H9 (cell line): ENCODE measurements around the gene CSF1R. TPM values are rescaled to one million over a fixed set of nuclear protein-coding genes. Genes with fewer than 3 reads are reported as not detected.

Source experiments
- DNase-seq: peaks from one replicate; pipeline ENCODE4 v3.0.0-alpha.2; 2017
- H2AFZ ChIP-seq: one replicate; pipeline ENCODE4 v1.6.1; 2013; ENCODE audit warnings: mild to moderate bottlenecking, low read length, control low read depth, moderate library complexity
- H2AK5ac ChIP-seq: 2 replicates; pipeline ENCODE4 v1.6.1; 2013; ENCODE audit warnings: low read length, control low read depth, mixed read lengths; ENCODE audit not compliant: insufficient read length
- H2BK120ac ChIP-seq: one replicate; pipeline ENCODE4 v1.6.1; 2013; ENCODE audit warnings: low read depth, mild to moderate bottlenecking, low read length, control low read depth, inconsistent platforms; ENCODE audit not compliant: poor library complexity, severe bottlenecking
- H2BK12ac ChIP-seq: 2 replicates; pipeline ENCODE4 v1.6.1; 2013; ENCODE audit warnings: low read length, control low read depth, mixed read lengths, low read depth; ENCODE audit not compliant: insufficient read length
- H2BK15ac ChIP-seq: 2 replicates; pipeline ENCODE4 v1.6.1; 2013; ENCODE audit warnings: low read depth, low read length, control low read depth
- H2BK20ac ChIP-seq: one replicate; pipeline ENCODE4 v1.6.1; 2013; ENCODE audit warnings: low read depth, mild to moderate bottlenecking, low read length, control low read depth, inconsistent platforms; ENCODE audit not compliant: poor library complexity, severe bottlenecking
- H2BK5ac ChIP-seq: 2 replicates; pipeline ENCODE4 v1.6.1; 2013; ENCODE audit warnings: low read length, control low read depth, mixed read lengths; ENCODE audit not compliant: insufficient read length
- H3K14ac ChIP-seq: 2 replicates; pipeline ENCODE4 v1.6.1; 2013; ENCODE audit warnings: low read length, control low read depth; ENCODE audit not compliant: insufficient read depth
- H3K18ac ChIP-seq: 2 replicates; pipeline ENCODE4 v1.6.1; 2013; ENCODE audit warnings: low read depth, mild to moderate bottlenecking, mixed read lengths, low read length, control low read depth; ENCODE audit not compliant: insufficient read length
- H3K23ac ChIP-seq: 2 replicates; pipeline ENCODE4 v1.6.1; 2013; ENCODE audit warnings: low read length, control low read depth, mixed read lengths, low read depth; ENCODE audit not compliant: insufficient read length
- H3K23me2 ChIP-seq: 2 replicates; pipeline ENCODE4 v1.6.1; 2013; ENCODE audit warnings: low read depth, mild to moderate bottlenecking, mixed read lengths, low read length, control low read depth; ENCODE audit not compliant: insufficient read length, poor library complexity, severe bottlenecking
- H3K27ac ChIP-seq: 2 replicates; pipeline ENCODE4 v1.5.1; 2013; ENCODE audit warnings: low read length, control low read depth, mixed read lengths, low read depth; ENCODE audit not compliant: insufficient read length
- H3K27me3 ChIP-seq: 2 replicates; pipeline ENCODE4 v1.6.1; 2013; ENCODE audit warnings: low read length, control low read depth, inconsistent platforms; ENCODE audit not compliant: insufficient read depth
- H3K4ac ChIP-seq: 2 replicates; pipeline ENCODE4 v1.6.1; 2013; ENCODE audit warnings: low read depth, mild to moderate bottlenecking, control low read depth, inconsistent platforms, low read length, moderate library complexity
- H3K4me1 ChIP-seq: 2 replicates; pipeline ENCODE4 v1.6.1; 2013; ENCODE audit warnings: low read length, control low read depth, inconsistent platforms; ENCODE audit not compliant: insufficient read depth
- H3K4me2 ChIP-seq: 2 replicates; pipeline ENCODE4 v1.6.1; 2013; ENCODE audit warnings: low read length, control low read depth, mixed read lengths; ENCODE audit not compliant: insufficient read length, insufficient read depth
- H3K56ac ChIP-seq: 2 replicates; pipeline ENCODE4 v1.6.1; 2013; ENCODE audit warnings: low read depth, mild to moderate bottlenecking, mixed read lengths, low read length, control low read depth; ENCODE audit not compliant: insufficient read length
- H3K79me1 ChIP-seq: 2 replicates; pipeline ENCODE4 v1.6.1; 2013; ENCODE audit warnings: low read depth, mild to moderate bottlenecking, moderate library complexity, low read length, control low read depth, inconsistent platforms; ENCODE audit not compliant: insufficient read depth, poor library complexity, severe bottlenecking
- H3K79me2 ChIP-seq: 2 replicates; pipeline ENCODE4 v1.6.1; 2013; ENCODE audit warnings: low read length, control low read depth, inconsistent platforms; ENCODE audit not compliant: insufficient read depth
- H3K9ac ChIP-seq: 2 replicates; pipeline ENCODE4 v1.6.1; 2013; ENCODE audit warnings: low read length, control low read depth, mixed read lengths; ENCODE audit not compliant: insufficient read length; ENCODE audit errors: extremely low read depth
- H3K9me3 ChIP-seq: one replicate; pipeline ENCODE4 v1.6.1; 2013; ENCODE audit warnings: low read depth, low read length, inconsistent platforms; ENCODE audit not compliant: control insufficient read depth
- H3T11ph ChIP-seq: one replicate; pipeline ENCODE4 v1.6.1; 2013; ENCODE audit warnings: mild to moderate bottlenecking, low read length, control low read depth, inconsistent platforms
- H4K20me1 ChIP-seq: one replicate; pipeline ENCODE4 v1.6.1; 2013; ENCODE audit not compliant: control insufficient read depth, insufficient read length, insufficient read depth
- H4K5ac ChIP-seq: 2 replicates; pipeline ENCODE4 v1.6.1; 2013; ENCODE audit warnings: low read depth, mild to moderate bottlenecking, mixed read lengths, low read length, control low read depth; ENCODE audit not compliant: insufficient read length
- H4K8ac ChIP-seq: replicated peaks from 2 replicates; pipeline ENCODE4 v1.6.1; 2013; ENCODE audit warnings: low read length, control low read depth, mixed read lengths, low read depth; ENCODE audit not compliant: insufficient read length
- H4K91ac ChIP-seq: 2 replicates; pipeline ENCODE4 v1.6.1; 2013; ENCODE audit warnings: low read depth, mild to moderate bottlenecking, moderate library complexity, mixed read lengths, low read length, control low read depth; ENCODE audit not compliant: insufficient read length
- H3K27ac Mint-ChIP-seq, 3 experiments: 2 replicates in 2 of 3; 3 replicates in 1 of 3; pipeline ENCODE4 v1.8.0; 2020 to 2021; ENCODE audit warnings: mixed read lengths in 3 of 3, mild to moderate bottlenecking in 1 of 3, moderate library complexity in 1 of 3
- H3K27me3 Mint-ChIP-seq: 2 replicates; pipeline ENCODE4 v1.8.0; 2021; ENCODE audit warnings: low read depth, mild to moderate bottlenecking, moderate library complexity, mixed read lengths
- H3K36me3 Mint-ChIP-seq, 3 experiments: 2 replicates in 2 of 3; 3 replicates in 1 of 3; pipeline ENCODE4 v1.8.0; 2020 to 2021; ENCODE audit warnings: low read depth in 3 of 3, mixed read lengths in 3 of 3; ENCODE audit not compliant: insufficient read depth in 1 of 3
- H3K4me1 Mint-ChIP-seq, 2 experiments: 2 replicates each; pipeline ENCODE4 v1.8.0; 2020; ENCODE audit warnings: mixed read lengths in 2 of 2
- H3K4me3 Mint-ChIP-seq, 2 experiments: 2 replicates in 1 of 2; 3 replicates in 1 of 2; pipeline ENCODE4 v1.8.0; 2020 to 2021; ENCODE audit warnings: mild to moderate bottlenecking in 2 of 2, mixed read lengths in 2 of 2, moderate library complexity in 1 of 2
- H3K9me3 Mint-ChIP-seq, 2 experiments: 2 replicates in 1 of 2; 3 replicates in 1 of 2; pipeline ENCODE4 v1.8.0; 2020; ENCODE audit warnings: mild to moderate bottlenecking in 2 of 2, mixed read lengths in 2 of 2, moderate library complexity in 1 of 2
- CTCF ChIP-seq: fragments of 200-600 bp; sonication (generic); conservative IDR thresholded peaks from 3 replicates; pipeline ENCODE4 v1.8.0; 2021; ENCODE audit warnings: antibody characterized with exemption, mild to moderate bottlenecking
- WGBS: extraction: QIAGEN DNeasy Blood & Tissue Kit; methylation state at CpG from one replicate; pipeline ENCODE4 v1.1.7; 2013; ENCODE audit warnings: missing lambda C conversion rate, low lambda C conversion rate, mixed read lengths; ENCODE audit not compliant: insufficient read length; ENCODE audit errors: extremely low coverage; 5-methylcytosine and 5-hydroxymethylcytosine counted together
- total RNA-seq: library from RNA; stranded (reverse); gene quantifications from 2 replicates; pipeline ENCODE4 v1.2.1, GENCODE V29; 2021

Gene CSF1R
- total RNA-seq, 1 experiment from 2014 or later = 0.13 TPM

GRCh38 chr5:150117945-150118560, 31.7 kb upstream of the CSF1R start:
- Histone ChIP-seq H2BK12ac (no peak overlapping the region), H3K9ac (no peak overlapping the region), H3K27me3 (no peaks in the 10 kb centered on the region), H2AK5ac (no peak overlapping the region), H2AFZ (no peak overlapping the region), H3K79me2 (no peaks in the 10 kb centered on the region), H3K4ac (no peak overlapping the region), H2BK5ac (no peak overlapping the region), H3T11ph (no peak overlapping the region), H4K8ac (no peak overlapping the region), H3K27ac (no peak overlapping the region), H3K14ac (no peak overlapping the region), H3K18ac (no peak overlapping the region), H3K9me3 (no peaks in the 10 kb centered on the region), H2BK20ac (no peak overlapping the region), H3K4me2 (no peak overlapping the region), H3K23ac (no peak overlapping the region), H4K5ac (no peak overlapping the region), H4K20me1 (no peaks in the 10 kb centered on the region), H2BK120ac (no peak overlapping the region), H3K23me2 (no peaks in the 10 kb centered on the region), H3K56ac (no peak overlapping the region), H2BK15ac (no peak overlapping the region), H3K4me1 (no peaks in the 10 kb centered on the region), H4K91ac (no peak overlapping the region), H3K79me1 (no peaks in the 10 kb centered on the region)
- Mint-ChIP-seq H3K27ac (no peak overlapping the region), H3K27me3 (peaks cover 9% of the 10 kb centered on the region), H3K4me3 (no peak overlapping the region), H3K36me3 (no peaks in the 10 kb centered on the region), H3K9me3 (no peaks in the 10 kb centered on the region), H3K4me1 (peaks cover 13 to 24% of the 10 kb centered on the region in 2 experiments)
- peak; percentile 16 for DNase-seq
- no CpG with 5 or more reads among the region's 9 CpGs for WGBS
- no peak for TF ChIP-seq CTCF
